GM19239 (cell line): Measurements from ENCODE around the gene CNDP2.

Source experiments
- DNase-seq: peaks from one replicate; pipeline ENCODE4 v3.0.0; 2011; ENCODE audit warnings: low spot score; ENCODE audit not compliant: insufficient read length
- FAIRE-seq: peaks from 2 replicates; lab custom pipeline; 2011; peaks lifted over from hg19 to GRCh38; lab: Jason Lieb, UNC

Gene CNDP2

DNA sequence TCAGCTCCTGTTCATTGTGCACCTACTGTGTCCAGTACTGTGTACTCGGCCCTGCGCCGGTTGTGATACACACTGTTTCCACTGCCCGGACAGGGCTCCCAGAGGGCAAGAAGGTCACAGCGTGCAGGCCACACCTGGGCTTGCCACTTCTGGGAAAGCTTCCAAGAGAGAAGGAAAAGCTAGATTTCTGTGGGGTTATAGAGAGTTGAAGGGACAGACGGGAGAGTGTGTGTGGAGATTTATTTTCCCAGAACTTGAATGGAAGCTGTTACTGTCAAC, 34.4 kb downstream of the CNDP2 start:
- FAIRE-seq: no peak

DNA sequence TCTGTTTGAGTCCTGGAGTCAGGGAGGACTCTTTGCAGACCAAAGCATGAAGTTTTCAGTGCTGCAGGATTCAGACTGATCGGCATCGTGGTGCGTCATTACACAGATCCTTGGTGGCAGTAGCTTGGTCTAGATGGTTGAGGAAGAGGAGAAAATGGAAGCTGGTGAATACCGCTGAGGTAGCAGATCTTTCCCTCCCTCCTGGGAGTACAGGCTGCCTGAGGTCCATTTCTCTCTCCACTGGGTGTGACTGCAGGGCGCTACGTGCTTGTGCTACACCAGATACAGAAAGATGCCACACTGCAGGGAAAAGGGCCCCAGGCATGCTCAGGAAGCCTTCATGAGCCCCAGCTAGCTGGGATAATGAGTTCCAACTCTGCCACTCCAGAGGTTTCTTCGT, 34.9 kb downstream of the CNDP2 start:
- FAIRE-seq (no peak), DNase-seq (no peak)

More for the DNA sequence above, 34.4 kb downstream of the CNDP2 start:
- DNase-seq: no peak

GRCh38 chr18:74532511-74533025, 36.4 kb downstream of the CNDP2 start:
- DNase-seq: no peak
- no peak for FAIRE-seq

GRCh38 chr18:74533666-74534065, 37.5 kb downstream of the CNDP2 start:
- no peak for FAIRE-seq
- DNase-seq: no peak

DNA sequence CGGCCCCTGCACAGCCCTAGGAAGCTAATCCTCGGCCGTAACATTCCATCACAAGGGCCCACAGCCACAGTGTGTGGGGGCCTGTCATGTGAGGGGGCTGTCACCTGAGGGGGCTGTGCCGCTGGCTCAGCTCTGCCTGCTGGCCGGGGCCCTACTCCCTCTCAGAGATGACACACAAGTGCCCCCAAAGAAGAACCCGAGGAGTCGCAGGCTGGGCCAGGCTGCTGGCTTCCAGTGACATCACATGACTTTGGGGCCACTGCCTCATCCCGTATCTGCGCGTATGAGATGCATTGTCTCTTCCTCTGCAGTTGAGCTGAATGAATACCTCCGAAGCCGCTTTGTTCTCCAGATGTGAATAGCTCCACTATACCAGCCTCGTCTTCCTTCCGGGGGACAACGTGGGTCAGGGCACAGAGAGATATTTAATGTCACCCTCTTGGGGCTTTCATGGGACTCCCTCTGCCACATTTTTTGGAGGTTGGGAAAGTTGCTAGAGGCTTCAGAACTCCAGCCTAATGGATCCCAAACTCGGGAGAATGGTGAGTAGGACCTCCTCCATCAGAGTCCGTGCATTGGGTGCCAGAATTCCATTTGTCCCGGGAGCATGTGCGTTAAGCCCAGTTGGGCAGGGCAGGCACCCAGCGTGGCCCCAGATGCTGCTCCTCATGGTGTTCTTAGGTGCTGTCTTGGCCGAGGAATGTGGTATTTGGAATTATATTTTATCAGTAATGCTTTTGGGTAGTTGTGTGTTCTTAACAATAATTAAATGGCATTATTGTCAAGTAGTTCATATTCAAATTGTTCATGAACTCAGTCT, 38.2 kb downstream of the CNDP2 start, which contains the start of gene CNDP1:
Gene CNDP1 (plus strand): TSS at position 351 of the 820 bp plus-strand sequence. CDS start 168 bp downstream, at position 519.
- DNase-seq: no peak
- FAIRE-seq: no peak

- no peak for FAIRE-seq
Observed at GRCh38 chr18:74534981-74535649, 39.0 kb downstream of the CNDP2 start.

GRCh38 chr18:74539289-74539688, 43.1 kb downstream of the CNDP2 start:
- FAIRE-seq: no peak
- no peak for DNase-seq

More at GRCh38 chr18:74534981-74535649, 39.0 kb downstream of the CNDP2 start:
- DNase-seq: no peak

DNA sequence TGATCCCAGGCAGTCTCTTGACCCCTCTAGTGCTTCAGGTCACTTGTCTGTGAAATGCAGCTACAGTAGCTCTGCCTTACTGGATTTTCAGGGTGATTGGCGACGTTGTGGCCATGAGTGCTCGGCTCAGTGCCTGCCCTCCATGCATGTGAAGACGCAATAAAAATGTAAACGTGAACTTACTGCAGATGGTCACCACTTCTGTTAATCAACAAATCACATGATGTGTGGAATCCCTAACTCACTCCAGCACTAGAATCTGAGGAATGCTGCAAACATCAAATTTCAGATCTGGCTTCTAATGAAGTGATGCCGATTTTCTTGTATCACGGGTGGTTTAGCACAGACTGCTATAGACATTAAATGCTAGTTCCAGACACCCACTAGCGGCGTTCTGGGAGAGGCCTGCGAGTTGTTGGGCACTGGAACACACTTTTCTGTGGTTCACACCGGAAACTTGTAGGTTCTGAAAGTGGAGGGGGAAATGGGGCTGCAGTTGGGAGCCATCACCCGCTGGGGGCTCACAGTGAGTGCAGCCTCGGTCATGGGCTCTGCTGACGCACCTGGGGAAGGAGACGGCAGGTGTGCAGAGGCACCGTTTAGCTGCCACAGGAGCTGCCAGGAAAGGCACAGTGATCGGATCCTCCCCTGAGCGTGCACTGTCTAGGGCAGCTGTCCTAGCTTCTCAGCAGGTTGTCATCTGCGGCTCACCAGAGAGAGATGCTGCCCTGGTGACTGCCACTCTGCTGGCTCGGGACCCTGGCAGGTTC, 44.7 kb downstream of the CNDP2 start:
- FAIRE-seq: no peak
- DNase-seq: no peak

- no peak for DNase-seq
- no peak for FAIRE-seq
Observed at GRCh38 chr18:74541703-74542555, 45.8 kb downstream of the CNDP2 start.

DNA sequence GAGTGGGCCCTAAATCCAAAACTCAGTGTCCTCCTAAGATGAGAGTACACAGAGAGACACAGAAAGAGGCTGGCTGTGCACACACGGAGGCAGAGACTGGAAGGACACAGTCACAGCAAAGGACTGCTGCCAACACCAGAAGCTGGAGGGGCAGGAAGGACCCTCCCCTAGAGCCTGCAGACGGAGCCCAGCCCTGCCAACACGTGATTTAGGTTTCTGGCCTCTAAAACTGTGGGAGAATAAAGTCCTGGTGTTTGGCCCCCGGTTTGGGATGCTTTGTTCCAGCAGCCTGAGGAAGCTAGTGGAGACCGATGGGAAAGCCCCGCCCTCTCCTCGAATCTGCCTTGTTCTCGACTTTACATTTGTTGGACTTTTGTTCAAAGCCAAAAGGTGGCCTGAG, 48.7 kb downstream of the CNDP2 start:
- FAIRE-seq (no peak), DNase-seq (no peak)

- no peak for FAIRE-seq
- no peak for DNase-seq
Observed at GRCh38 chr18:74546007-74546406, 49.8 kb downstream of the CNDP2 start.

DNA sequence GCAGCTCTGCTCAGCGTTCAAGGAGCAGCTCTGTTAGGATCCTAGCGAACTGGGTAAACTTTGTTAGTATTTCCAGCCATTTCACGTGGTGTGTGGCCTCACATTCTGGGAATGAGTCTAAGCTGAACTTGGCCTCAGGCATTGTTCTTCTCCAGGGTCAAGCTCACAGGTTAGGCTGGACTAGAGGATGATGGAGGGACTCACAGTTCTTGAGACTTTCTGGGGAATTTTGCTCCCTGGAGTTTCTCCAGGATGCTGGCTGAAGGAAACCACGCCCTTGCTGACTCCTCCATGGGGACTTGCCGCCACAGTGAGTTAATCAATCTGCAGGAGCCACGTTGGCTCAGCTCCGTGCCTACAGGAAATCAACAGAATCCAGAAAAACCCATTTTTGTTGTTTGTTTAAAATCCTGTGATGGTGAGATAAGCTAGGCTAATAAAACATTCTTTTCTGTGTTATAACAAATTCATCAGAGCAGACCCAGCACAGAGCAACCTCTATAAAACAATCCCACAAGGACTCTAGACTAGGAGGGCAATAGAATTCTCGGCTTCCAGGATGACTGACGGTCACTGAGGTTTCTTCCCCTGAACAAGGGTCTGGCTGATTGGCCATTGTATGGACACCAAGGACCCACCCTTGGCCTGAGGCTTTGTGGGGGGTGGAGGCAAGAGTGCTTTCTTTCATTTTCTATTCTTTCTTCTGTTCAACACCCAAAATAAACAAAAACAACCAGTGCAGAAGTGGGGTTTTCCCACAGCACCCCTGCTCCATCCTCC, 50.8 kb downstream of the CNDP2 start:
- DNase-seq: no peak
- FAIRE-seq: no peak

DNA sequence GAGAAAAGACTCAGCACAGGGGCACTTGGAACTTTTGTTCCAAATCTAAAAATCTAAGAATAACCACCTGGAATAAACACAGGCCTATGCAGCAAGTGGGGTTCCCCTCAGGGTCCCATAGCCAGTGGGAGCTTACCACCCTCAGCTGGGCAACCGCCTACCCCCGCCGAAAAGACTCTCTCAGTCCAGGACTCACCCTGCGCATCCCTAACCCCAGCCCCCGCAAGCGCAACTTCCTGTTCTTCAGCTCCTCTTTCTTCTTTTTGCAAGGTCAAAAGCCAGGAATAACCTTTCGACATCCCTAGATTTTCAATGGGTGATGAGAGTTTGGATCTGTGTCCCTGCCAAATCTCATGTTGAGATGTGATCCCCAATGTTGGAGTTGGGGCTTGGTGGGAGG, 51.7 kb downstream of the CNDP2 start:
- DNase-seq (no peak), FAIRE-seq (no peak)

DNA sequence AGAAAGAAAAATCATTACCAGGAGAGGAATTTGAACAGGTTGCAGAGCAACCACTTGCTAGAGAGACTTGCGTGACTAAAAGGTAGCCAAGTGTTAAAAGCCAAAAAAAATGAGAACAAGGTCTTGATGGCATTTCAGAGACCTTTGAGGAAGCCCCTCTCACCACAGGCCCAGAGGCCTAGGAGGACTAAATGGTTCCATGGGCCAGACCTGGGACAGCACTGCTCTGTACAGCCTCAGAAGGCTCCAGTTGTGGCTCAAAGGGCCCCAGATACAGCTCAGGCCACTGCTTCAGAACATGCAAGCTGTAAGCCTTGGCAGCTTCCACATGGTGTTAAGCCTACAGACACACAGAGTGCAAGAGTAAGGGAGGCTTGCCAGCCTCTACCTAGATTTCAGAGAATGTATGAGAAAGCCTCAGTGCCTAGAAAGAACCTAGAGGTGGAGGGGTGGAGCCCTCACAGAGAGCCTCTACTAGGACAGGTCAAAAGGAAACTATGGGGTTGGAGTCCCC, 53.5 kb downstream of the CNDP2 start:
- FAIRE-seq: no peak
- DNase-seq: no peak

GRCh38 chr18:74550886-74551285, 54.7 kb downstream of the CNDP2 start:
- FAIRE-seq (no peak), DNase-seq (no peak)

- FAIRE-seq: no peak
- DNase-seq: no peak
Observed at GRCh38 chr18:74551452-74551851, 55.3 kb downstream of the CNDP2 start.

GRCh38 chr18:74551936-74552555, 55.9 kb downstream of the CNDP2 start:
- peak; percentile 84 for DNase-seq
- peak; percentile 89 for FAIRE-seq

DNA sequence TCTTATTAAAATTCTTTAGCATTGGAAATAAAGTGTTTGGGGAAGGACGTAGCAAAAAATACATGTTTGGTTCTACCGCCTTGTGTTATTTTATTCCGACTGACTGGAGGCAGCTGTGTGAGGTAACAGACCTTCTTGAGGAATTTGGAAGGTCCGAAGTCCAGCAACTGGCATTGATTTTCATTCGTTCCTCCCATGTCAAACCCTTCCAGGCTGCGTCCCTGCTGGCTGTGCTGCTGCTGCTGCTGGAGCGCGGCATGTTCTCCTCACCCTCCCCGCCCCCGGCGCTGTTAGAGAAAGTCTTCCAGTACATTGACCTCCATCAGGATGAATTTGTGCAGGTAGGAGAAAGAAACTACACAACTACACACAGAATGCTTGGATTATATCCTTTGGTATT, 60.0 kb downstream of the CNDP2 start:
- FAIRE-seq (no peak), DNase-seq (no peak)

- FAIRE-seq (no peak), DNase-seq (no peak)
Observed at GRCh38 chr18:74558096-74558495, 61.9 kb downstream of the CNDP2 start.
